Mucosa of rectum (tissue), 2 donors: ENCODE measurements around the gene FAM180A.
"Not testable (repeated sequence)": the region's sequence is repeated elsewhere in the genome, so short reads cannot be mapped to it uniquely, and the experiment has no call there.

ENCODE experiments used
- H3K27ac ChIP-seq, 2 donors: one replicate each; pipeline ENCODE4 v1.7.0; 2013; ENCODE audit warnings: inconsistent platforms in 2 of 2, low read depth in 2 of 2, low read length in 2 of 2
- H3K27me3 ChIP-seq, 2 donors: one replicate each; pipeline ENCODE4 v1.7.0; 2013; ENCODE audit warnings: low read length in 2 of 2; ENCODE audit not compliant: control insufficient read depth in 2 of 2, insufficient read depth in 2 of 2
- H3K36me3 ChIP-seq, 2 donors: one replicate each; pipeline ENCODE4 v1.7.0; 2013; ENCODE audit warnings: low read length in 2 of 2; ENCODE audit not compliant: control insufficient read depth in 2 of 2, insufficient read depth in 2 of 2
- H3K4me1 ChIP-seq, 2 donors: one replicate each; pipeline ENCODE4 v1.7.0; 2013; ENCODE audit warnings: low read length in 2 of 2, mild to moderate bottlenecking in 1 of 2; ENCODE audit not compliant: control insufficient read depth in 2 of 2, insufficient read depth in 2 of 2
- H3K4me3 ChIP-seq, 2 donors: one replicate each; pipeline ENCODE4 v1.7.0; 2013; ENCODE audit warnings: low read length in 2 of 2
- H3K9ac ChIP-seq, 2 donors: one replicate each; pipeline ENCODE4 v1.7.0; 2013; ENCODE audit warnings: low read length in 2 of 2, low read depth in 1 of 2, mild to moderate bottlenecking in 1 of 2
- H3K9me3 ChIP-seq, 2 donors: one replicate each; pipeline ENCODE4 v1.7.0; 2013; ENCODE audit warnings: low read length in 2 of 2; ENCODE audit not compliant: control insufficient read depth in 2 of 2
- donor health status: healthy.
- donor health status: Normal muscosa, but diverticular disease.

Gene FAM180A

DNA sequence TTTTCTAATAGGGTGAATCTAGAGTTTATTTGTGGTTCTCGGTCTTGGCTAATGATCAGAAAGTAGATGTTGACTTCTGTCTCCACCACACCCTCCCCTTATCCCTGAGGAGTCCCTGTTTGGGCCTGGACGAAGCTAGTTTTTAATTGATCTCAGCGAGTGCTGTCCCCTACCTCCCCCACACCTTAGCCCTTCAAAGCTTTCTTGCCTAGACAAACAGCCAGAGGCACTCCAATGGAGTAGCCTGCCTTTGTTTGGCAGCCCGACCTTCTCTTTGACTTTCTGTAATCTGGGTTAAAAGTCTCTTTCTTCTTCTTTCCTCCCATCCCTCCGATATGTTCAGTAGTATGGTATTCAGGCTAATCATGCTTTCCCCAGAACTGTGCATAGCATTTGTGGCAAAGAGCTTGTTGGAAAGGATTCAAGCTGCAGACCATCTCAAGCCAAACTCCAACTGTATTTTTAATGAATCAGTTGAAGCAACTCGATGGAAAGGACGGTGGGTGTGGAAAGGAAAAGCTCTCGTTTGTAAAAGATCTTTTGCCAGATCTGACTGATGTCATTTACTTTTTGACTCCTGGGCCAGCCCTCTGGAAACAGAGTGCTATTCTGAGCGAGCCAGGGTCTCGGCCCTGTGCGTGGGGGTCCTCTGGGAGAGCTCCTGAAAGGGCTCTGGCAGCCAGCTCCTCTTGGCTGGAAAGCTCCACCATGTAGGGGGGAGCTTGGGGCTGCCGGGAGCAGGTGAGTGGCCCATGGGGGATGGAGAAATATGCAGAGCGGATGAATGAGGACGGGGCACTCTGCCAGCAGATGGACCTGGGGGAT lies 4.5 kb downstream of the FAM180A start:
- no peaks in the 10 kb centered on the region for H3K9me3 ChIP-seq
- H3K27me3 ChIP-seq, result no peaks in the 10 kb centered on the region
- no peaks in the 10 kb centered on the region for H3K36me3 ChIP-seq
- no peak overlapping the region for H3K9ac ChIP-seq
- H3K4me1 ChIP-seq, result no peaks in the 10 kb centered on the region
- no peak overlapping the region for H3K27ac ChIP-seq
- H3K4me3 ChIP-seq, result no peak overlapping the region

GRCh38 chr7:135742371-135742770 lies 6.2 kb downstream of the FAM180A start:
- Histone ChIP-seq H3K4me3 (no peak overlapping the region), H3K9me3 (no peaks in the 10 kb centered on the region), H3K36me3 (no peaks in the 10 kb centered on the region), H3K4me1 (no peaks in the 10 kb centered on the region), H3K27ac (no peak overlapping the region), H3K9ac (no peak overlapping the region), H3K27me3 (no peaks in the 10 kb centered on the region)

GRCh38 chr7:135741905-135742304 lies 6.7 kb downstream of the FAM180A start:
- Histone ChIP-seq H3K27ac (no peak overlapping the region), H3K36me3 (no peaks in the 10 kb centered on the region), H3K9ac (no peak overlapping the region), H3K4me1 (no peaks in the 10 kb centered on the region), H3K27me3 (no peaks in the 10 kb centered on the region), H3K9me3 (no peaks in the 10 kb centered on the region), H3K4me3 (no peak overlapping the region)

DNA sequence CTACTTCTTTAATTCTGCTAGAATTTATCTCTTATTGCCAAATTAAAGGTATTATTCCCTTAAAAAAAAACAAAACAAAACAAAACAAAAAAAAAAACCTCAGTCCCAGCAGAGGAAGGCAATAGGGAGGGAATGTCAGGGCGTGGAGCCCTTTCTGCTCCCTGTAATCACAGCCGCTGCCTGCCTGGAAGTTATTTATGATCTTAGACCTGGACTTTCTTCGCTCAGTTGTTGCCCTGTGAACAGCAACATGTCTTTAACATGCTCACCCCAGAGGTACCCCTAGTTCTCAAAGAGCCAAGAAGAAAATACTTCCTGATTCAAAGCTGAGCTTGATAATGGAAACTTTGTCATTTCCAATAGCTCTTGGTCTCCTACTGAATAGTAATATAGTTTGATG lies 7.7 kb downstream of the FAM180A start:
- no peak overlapping the region for H3K4me3 ChIP-seq
- no peaks in the 10 kb centered on the region for H3K4me1 ChIP-seq
- no peak overlapping the region for H3K27ac ChIP-seq
- no peaks in the 10 kb centered on the region for H3K27me3 ChIP-seq
- no peak overlapping the region for H3K9ac ChIP-seq
- no peaks in the 10 kb centered on the region for H3K9me3 ChIP-seq
- H3K36me3 ChIP-seq, result no peaks in the 10 kb centered on the region

DNA sequence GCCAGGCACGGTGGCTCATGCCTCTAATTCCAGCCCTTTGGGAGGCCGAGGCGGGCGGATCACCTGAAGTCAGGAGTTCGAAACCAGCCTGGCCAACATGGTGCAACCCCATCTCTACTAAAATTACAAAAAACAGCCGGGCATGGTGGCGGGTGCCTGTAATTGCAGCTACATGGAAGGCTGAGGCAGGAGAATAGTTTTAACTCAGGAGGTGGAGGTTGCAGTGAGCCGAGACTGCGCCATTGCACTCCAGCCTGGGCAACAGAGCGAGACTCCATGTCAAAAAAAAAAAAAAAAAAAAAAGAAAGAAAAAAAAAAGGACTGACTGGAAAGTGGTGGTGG lies 11.3 kb downstream of the FAM180A start:
- not testable (repeated sequence) for H3K9me3 ChIP-seq, H3K4me3 ChIP-seq, H3K27me3 ChIP-seq, H3K9ac ChIP-seq, H3K4me1 ChIP-seq, H3K36me3 ChIP-seq, H3K27ac ChIP-seq

DNA sequence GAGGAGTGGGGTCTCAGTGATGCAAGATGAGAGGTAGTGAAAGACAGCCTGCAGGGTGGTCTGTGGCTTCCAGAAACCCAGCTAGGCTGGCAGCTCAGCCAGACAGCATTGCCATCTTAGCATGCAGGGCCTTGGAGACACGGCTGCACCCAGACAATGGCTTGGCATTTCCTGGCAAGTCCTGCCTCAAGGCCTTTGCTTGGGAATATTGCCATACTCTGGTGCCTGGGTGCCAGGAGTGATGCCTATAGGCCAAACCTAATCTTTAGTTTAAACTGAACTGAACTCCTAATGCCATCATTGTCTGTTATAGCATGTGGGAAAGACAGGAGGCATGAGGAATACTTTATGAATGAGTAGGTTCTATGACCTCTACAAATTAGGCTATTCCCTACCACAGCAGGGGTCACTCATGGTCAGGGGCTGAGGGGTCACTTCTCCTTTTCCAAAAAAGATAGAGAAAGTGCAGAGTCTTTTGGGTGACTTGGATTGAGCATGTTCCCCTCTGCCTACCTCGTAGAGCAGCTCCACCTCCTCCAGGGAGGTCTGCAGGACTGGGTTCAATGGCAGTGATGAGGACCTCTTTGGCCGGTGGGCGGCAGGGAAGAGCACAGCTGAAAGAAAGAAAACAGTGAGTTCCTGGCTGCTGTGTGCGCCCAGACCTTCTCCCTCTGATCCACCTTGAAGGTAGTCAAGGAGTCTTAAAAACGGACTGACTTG lies 11.9 kb downstream of the FAM180A start:
- Histone ChIP-seq H3K9ac (no peak overlapping the region), H3K36me3 (no peaks in the 10 kb centered on the region), H3K4me1 (no peaks in the 10 kb centered on the region), H3K27ac (no peak overlapping the region), H3K4me3 (no peak overlapping the region), H3K27me3 (no peaks in the 10 kb centered on the region), H3K9me3 (no peaks in the 10 kb centered on the region)

GRCh38 chr7:135734343-135734689 lies 14.3 kb downstream of the FAM180A start:
- H3K4me3 ChIP-seq, result no peak overlapping the region
- no peaks in the 10 kb centered on the region for H3K9me3 ChIP-seq
- H3K27me3 ChIP-seq, result no peaks in the 10 kb centered on the region
- no peaks in the 10 kb centered on the region for H3K4me1 ChIP-seq
- no peak overlapping the region for H3K27ac ChIP-seq
- no peaks in the 10 kb centered on the region for H3K36me3 ChIP-seq
- H3K9ac ChIP-seq, result no peak overlapping the region

GRCh38 chr7:135733603-135734342 lies 14.8 kb downstream of the FAM180A start:
- Histone ChIP-seq H3K36me3 (no peaks in the 10 kb centered on the region), H3K4me1 (no peaks in the 10 kb centered on the region), H3K4me3 (no peak overlapping the region), H3K27me3 (no peaks in the 10 kb centered on the region), H3K27ac (no peak overlapping the region), H3K9ac (no peak overlapping the region), H3K9me3 (no peaks in the 10 kb centered on the region)

GRCh38 chr7:135731131-135731530 lies 17.5 kb downstream of the FAM180A start:
- H3K9me3 ChIP-seq, result no peaks in the 10 kb centered on the region

GRCh38 chr7:135729230-135729629 lies 19.4 kb downstream of the FAM180A start:
- Histone ChIP-seq H3K27me3 (no peaks in the 10 kb centered on the region), H3K4me1 (no peaks in the 10 kb centered on the region), H3K9me3 (no peaks in the 10 kb centered on the region)

More at GRCh38 chr7:135731131-135731530, 17.5 kb downstream of the FAM180A start:
- Histone ChIP-seq H3K27ac (no peak overlapping the region), H3K9ac (no peak overlapping the region), H3K36me3 (no peaks in the 10 kb centered on the region), H3K4me1 (no peaks in the 10 kb centered on the region), H3K4me3 (no peak overlapping the region), H3K27me3 (no peaks in the 10 kb centered on the region)

More at GRCh38 chr7:135729230-135729629, 19.4 kb downstream of the FAM180A start:
- Histone ChIP-seq H3K27ac (no peak overlapping the region), H3K4me3 (no peak overlapping the region), H3K9ac (no peak overlapping the region), H3K36me3 (no peaks in the 10 kb centered on the region)
